CD4-positive, alpha-beta T cell (primary cell): ENCODE data around the gene ANKRD53. TPM values are rescaled to one million over a fixed set of nuclear protein-coding genes. Genes with fewer than 3 reads are reported as not detected.

ENCODE experiments used
- ATAC-seq: fragments of 200-7000 bp; cut with Tn5 transposase; one replicate; pipeline ENCODE4 v1.10.0; 2022; ENCODE audit warnings: mild to moderate bottlenecking; ENCODE audit not compliant: poor library complexity
- CTCF ChIA-PET: fragments of 350-600 bp; sonication (Branson Sonifier 250); formaldehyde crosslinking; loops from one replicate; lab custom pipeline; 2021; ENCODE audit warnings: antibody characterized with exemption, inconsistent platforms; lab: Charles Lee
- POLR2A ChIA-PET: fragments of 350-600 bp; sonication (Branson Sonifier 250); formaldehyde crosslinking; loops from one replicate; lab custom pipeline; 2021; ENCODE audit warnings: antibody characterized with exemption, inconsistent platforms; lab: Charles Lee
- DNase-seq, 14 experiments: peaks; one replicate each; pipeline ENCODE4 v3.0.0-alpha.2; 2013 to 2020; ENCODE audit warnings: mixed read lengths in 2 of 14
- H3K27ac ChIP-seq, 2 donors: one replicate each; pipeline versions ENCODE4 v1.5.1 to v1.7.0; 2013; ENCODE audit warnings: low read length in 2 of 2, low read depth in 1 of 2, mild to moderate bottlenecking in 1 of 2
- H3K27me3 ChIP-seq, 2 experiments: 1 replicate in 1 of 2; 2 replicates in 1 of 2; pipeline versions ENCODE4 v1.6.1 to v1.7.0; 2013; ENCODE audit warnings: low read length in 2 of 2, control low read depth in 1 of 2, mild to moderate bottlenecking in 1 of 2, moderate library complexity in 1 of 2; ENCODE audit not compliant: insufficient read depth in 2 of 2, control insufficient read depth in 1 of 2
- H3K36me3 ChIP-seq: one replicate; pipeline ENCODE4 v1.6.1; 2013; ENCODE audit warnings: low read length, control low read depth; ENCODE audit not compliant: insufficient read depth
- H3K4me1 ChIP-seq: one replicate; pipeline ENCODE4 v1.6.1; 2013; ENCODE audit warnings: low read length, control low read depth; ENCODE audit not compliant: insufficient read depth
- H3K4me3 ChIP-seq: one replicate; pipeline ENCODE4 v1.5.1; 2013; ENCODE audit warnings: mild to moderate bottlenecking, low read length, moderate library complexity
- H3K9me3 ChIP-seq, 2 experiments: 1 replicate in 1 of 2; 2 replicates in 1 of 2; pipeline versions ENCODE4 v1.6.1 to v1.7.0; 2013; ENCODE audit warnings: low read length in 2 of 2, mild to moderate bottlenecking in 2 of 2, control low read depth in 1 of 2, moderate library complexity in 1 of 2; ENCODE audit not compliant: control insufficient read depth in 1 of 2, insufficient read depth in 1 of 2
- H3K27ac Mint-ChIP-seq: one replicate; pipeline ENCODE4 v1.8.0; 2020; ENCODE audit warnings: mixed read lengths
- H3K27me3 Mint-ChIP-seq: one replicate; pipeline ENCODE4 v1.8.0; 2021; ENCODE audit warnings: mixed read lengths
- H3K36me3 Mint-ChIP-seq: one replicate; pipeline ENCODE4 v1.8.0; 2021; ENCODE audit warnings: low read depth, mixed read lengths
- H3K4me1 Mint-ChIP-seq: one replicate; pipeline ENCODE4 v1.8.0; 2021; ENCODE audit warnings: low read depth, mixed read lengths
- H3K4me3 Mint-ChIP-seq: one replicate; pipeline ENCODE4 v1.8.0; 2020; ENCODE audit warnings: mild to moderate bottlenecking, mixed read lengths
- H3K9me3 Mint-ChIP-seq: one replicate; pipeline ENCODE4 v1.8.0; 2020; ENCODE audit warnings: mixed read lengths
- intact Hi-C, 2 experiments: fragments of 100-400 bp; cut with DNase I in 1 of 2; cut with micrococcal nuclease in 1 of 2; formaldehyde crosslinking; loops; one replicate each; pipeline versions ENCODE4 v1.15.1 to v1.9.0; 2023 to 2025; cut with DNase I, micrococcal nuclease
- total RNA-seq, 174 experiments: library from RNA in 2 of 174; stranded (reverse) in 2 of 174; gene quantifications; one replicate each; pipeline ENCODE4 v1.2.3 and lab custom pipeline; 2021 to 2026
- TF ChIP-seq, protein P1 (sequence below): fragments of 200-600 bp; IDR thresholded peaks from one replicate; pipeline ENCODE4 v1.8.0; 2022; ENCODE audit warnings: antibody characterized with exemption, mild to moderate bottlenecking

The ANKRD53 gene
- total RNA-seq, 2 experiments from 2014 or later: 0.42 to 1.2 TPM

DNA sequence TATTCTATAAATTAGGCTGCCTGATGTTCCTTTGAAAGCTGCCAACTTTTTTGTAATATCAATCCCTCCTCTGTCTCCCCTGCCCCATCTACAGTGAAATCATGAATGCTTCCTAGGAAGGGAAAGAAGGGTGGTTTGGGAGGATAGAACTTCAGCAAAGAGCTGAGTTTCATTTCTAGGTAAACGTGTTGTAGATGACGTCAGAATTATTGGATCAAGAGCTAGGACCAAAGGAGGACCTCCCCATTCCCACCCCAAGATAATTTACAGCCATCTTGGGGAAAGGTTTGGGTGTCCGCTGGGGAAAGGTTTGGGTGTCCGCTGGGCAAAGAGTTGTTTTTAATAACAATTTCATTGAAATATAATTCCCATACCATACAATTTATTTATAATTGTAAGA lies 11.2 kb upstream of the ANKRD53 start:
- no peak overlapping the region for H3K27ac Mint-ChIP-seq
- POLR2A ChIA-PET: no interaction called here
- no peak for DNase-seq

DNA sequence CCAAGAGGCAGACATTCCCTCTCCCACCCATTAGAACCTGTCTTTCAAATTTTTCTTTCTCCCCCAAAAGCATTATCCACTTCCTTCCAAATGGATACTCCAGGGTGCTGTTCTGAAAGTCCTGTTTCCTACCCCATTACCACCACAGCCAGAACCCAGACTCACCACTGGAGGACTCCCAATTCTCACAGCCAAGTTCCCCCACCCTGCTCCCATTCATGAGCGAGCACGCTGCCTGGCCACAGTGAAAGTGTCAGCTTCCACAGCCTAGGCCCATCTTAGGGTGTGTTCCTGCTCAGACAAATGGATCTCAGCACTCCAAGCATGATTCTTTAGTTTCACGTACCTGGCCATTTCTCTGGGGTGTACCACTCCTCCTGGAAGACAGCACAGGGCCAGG lies 3.8 kb upstream of the ANKRD53 start:
- Histone ChIP-seq H3K36me3 (no peaks in the 10 kb centered on the region), H3K27ac (no peak overlapping the region), H3K27me3 (no peaks in the 10 kb centered on the region), H3K4me1 (peaks cover 24% of the 10 kb centered on the region), H3K4me3 (no peak overlapping the region), H3K9me3 (no peaks in the 10 kb centered on the region)
- ATAC-seq (no peak), DNase-seq (no peak)
- ChIA-PET POLR2A (no interaction called here), CTCF (interaction anchor here (1.7 to 2.4 kb wide), 4 partner anchors 10 to 27 kb away, joined by 4 to 11 read pairs (median 7); no protein-coding TSS in a partner anchor)
- Mint-ChIP-seq H3K27ac (no peak overlapping the region), H3K9me3 (no peaks in the 10 kb centered on the region), H3K27me3 (no peaks in the 10 kb centered on the region), H3K36me3 (no peaks in the 10 kb centered on the region), H3K4me3 (no peak overlapping the region), H3K4me1 (peaks cover 20% of the 10 kb centered on the region)
- intact Hi-C loops: no loop called here
- TF ChIP-seq, protein P1, sequence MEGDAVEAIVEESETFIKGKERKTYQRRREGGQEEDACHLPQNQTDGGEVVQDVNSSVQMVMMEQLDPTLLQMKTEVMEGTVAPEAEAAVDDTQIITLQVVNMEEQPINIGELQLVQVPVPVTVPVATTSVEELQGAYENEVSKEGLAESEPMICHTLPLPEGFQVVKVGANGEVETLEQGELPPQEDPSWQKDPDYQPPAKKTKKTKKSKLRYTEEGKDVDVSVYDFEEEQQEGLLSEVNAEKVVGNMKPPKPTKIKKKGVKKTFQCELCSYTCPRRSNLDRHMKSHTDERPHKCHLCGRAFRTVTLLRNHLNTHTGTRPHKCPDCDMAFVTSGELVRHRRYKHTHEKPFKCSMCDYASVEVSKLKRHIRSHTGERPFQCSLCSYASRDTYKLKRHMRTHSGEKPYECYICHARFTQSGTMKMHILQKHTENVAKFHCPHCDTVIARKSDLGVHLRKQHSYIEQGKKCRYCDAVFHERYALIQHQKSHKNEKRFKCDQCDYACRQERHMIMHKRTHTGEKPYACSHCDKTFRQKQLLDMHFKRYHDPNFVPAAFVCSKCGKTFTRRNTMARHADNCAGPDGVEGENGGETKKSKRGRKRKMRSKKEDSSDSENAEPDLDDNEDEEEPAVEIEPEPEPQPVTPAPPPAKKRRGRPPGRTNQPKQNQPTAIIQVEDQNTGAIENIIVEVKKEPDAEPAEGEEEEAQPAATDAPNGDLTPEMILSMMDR: no peak

More for the DNA sequence above, 11.2 kb upstream of the ANKRD53 start:
- no peak overlapping the region for H3K4me3 ChIP-seq
- no peaks in the 10 kb centered on the region for H3K9me3 ChIP-seq
- peaks cover 8% of the 10 kb centered on the region for H3K4me1 Mint-ChIP-seq
- CTCF ChIA-PET: interaction anchor here (2.9 kb wide), 1 partner anchor 18 kb away, joined by 12 read pairs; no protein-coding TSS in a partner anchor
- no peak overlapping the region for H3K4me3 Mint-ChIP-seq
- intact Hi-C loops: no loop called here
- H3K27me3 Mint-ChIP-seq: peaks cover 26% of the 10 kb centered on the region
- no peak for ATAC-seq
- H3K27ac ChIP-seq: no peak overlapping the region
- no peaks in the 10 kb centered on the region for H3K9me3 Mint-ChIP-seq
- peaks cover 11 to 17% of the 10 kb centered on the region in 2 experiments for H3K27me3 ChIP-seq
- TF ChIP-seq, protein P1: no peak
- no peaks in the 10 kb centered on the region for H3K36me3 Mint-ChIP-seq
- peaks cover 11% of the 10 kb centered on the region for H3K4me1 ChIP-seq
- no peaks in the 10 kb centered on the region for H3K36me3 ChIP-seq

DNA sequence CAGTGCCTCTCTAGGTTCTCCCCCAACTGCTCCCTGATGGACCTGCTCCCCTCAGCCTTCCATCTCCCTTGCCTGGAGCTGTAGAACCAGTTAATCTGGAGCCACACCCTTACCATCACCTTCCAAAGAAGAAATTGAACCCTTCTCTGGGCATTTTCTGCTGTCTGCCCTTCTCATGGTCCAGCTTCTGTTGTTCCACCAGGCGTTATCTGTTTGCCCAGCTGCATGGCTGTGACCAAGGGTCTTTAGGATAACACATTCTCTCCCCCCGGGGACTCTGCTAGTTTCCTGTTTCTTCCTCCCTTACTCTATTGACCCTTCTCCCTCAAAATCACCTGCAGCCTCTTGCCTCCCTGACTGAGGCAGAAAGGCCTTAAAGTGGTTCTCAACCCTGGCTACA lies 3.2 kb upstream of the ANKRD53 start:
- Mint-ChIP-seq H3K27me3 (no peaks in the 10 kb centered on the region), H3K4me1 (peaks cover 20% of the 10 kb centered on the region), H3K9me3 (no peaks in the 10 kb centered on the region), H3K27ac (no peak overlapping the region), H3K36me3 (no peaks in the 10 kb centered on the region), H3K4me3 (no peak overlapping the region)
- Histone ChIP-seq H3K4me3 (no peak overlapping the region), H3K9me3 (no peaks in the 10 kb centered on the region), H3K27ac (no peak overlapping the region), H3K4me1 (peaks cover 24% of the 10 kb centered on the region), H3K27me3 (no peaks in the 10 kb centered on the region), H3K36me3 (no peaks in the 10 kb centered on the region)
- TF ChIP-seq, protein P1: no peak
- DNase-seq: no peak
- ChIA-PET CTCF (interaction anchor here (1.7 to 2.4 kb wide), 3 partner anchors 11 to 27 kb away, joined by 4 to 7 read pairs (median 7); no protein-coding TSS in a partner anchor), POLR2A (no interaction called here)
- intact Hi-C loops: no loop called here
- ATAC-seq: no peak
